Peyer's patch (tissue), 4 donors: ENCODE results near the gene SYNE3.

Experiments used
- CTCF ChIP-seq, 6 experiments: fragments of 450-650 bp in 4 of 6; fragments of 200-600 bp in 2 of 6; sonication (generic) in 1 of 6; IDR thresholded peaks; one replicate each; pipeline ENCODE4 v1.5.1; 2017 to 2019; ENCODE audit warnings: antibody characterized with exemption in 6 of 6, mild to moderate bottlenecking in 3 of 6, moderate library complexity in 1 of 6
- POLR2A ChIP-seq, 2 donors: fragments of 450-650 bp; IDR thresholded peaks; one replicate each; pipeline ENCODE4 v1.5.1; 2017; ENCODE audit warnings: antibody characterized with exemption in 2 of 2, mild to moderate bottlenecking in 2 of 2, moderate library complexity in 2 of 2

GRCh38 chr14:95475540-95476240 lies 40.8 kb downstream of the SYNE3 start:
- TF ChIP-seq CTCF (IDR thresholded peaks at IDR 0.05) (no peak), POLR2A (IDR thresholded peaks at IDR 0.05) (no peak)
